Endothelial cell of umbilical vein (primary cell): Measurements from ENCODE around the gene MBD5. TPM values are rescaled to one million over a fixed set of nuclear protein-coding genes. Genes with fewer than 3 reads are reported as not detected.

Source experiments
- BruUV-seq: library from RNA; stranded (reverse); fragments of 400-500 nt; replicated peaks from 2 replicates; lab custom pipeline; 2021; lab: Mats Ljungman, UMichigan
- CTCF ChIA-PET: fragments of 300-600, 350-600 bp; sonication (Branson Sonifier 250); formaldehyde crosslinking; loops from one replicate; lab custom pipeline; 2021; ENCODE audit warnings: antibody characterized with exemption, inconsistent platforms; lab: Charles Lee
- POLR2A ChIA-PET: fragments of 300-600, 350-600 bp; sonication (Branson Sonifier 250); formaldehyde crosslinking; loops from one replicate; lab custom pipeline; 2021; ENCODE audit warnings: antibody characterized with exemption, inconsistent platforms; lab: Charles Lee
- DNase-seq: peaks from one replicate; pipeline ENCODE4 v3.0.0-alpha.2; 2011; ENCODE audit warnings: low read depth, low spot score
- FAIRE-seq: peaks from 2 replicates; lab custom pipeline; 2011; peaks lifted over from hg19 to GRCh38; lab: Jason Lieb, UNC
- H2AFZ ChIP-seq: 2 replicates; pipeline ENCODE4 v1.6.0; 2012; ENCODE audit warnings: low read depth, low read length, control low read depth, inconsistent platforms
- H3K27ac ChIP-seq: 2 replicates; pipeline ENCODE4 v1.5.1; 2011; ENCODE audit warnings: low read depth, mild to moderate bottlenecking, control low read depth, low read length, moderate library complexity; ENCODE audit not compliant: insufficient read depth
- H3K27me3 ChIP-seq, 2 experiments: 2 replicates each; pipeline versions ENCODE4 v1.6.0 to v1.6.1; 2011; ENCODE audit warnings: low read length in 2 of 2, mixed read lengths in 1 of 2; ENCODE audit not compliant: control insufficient read depth in 2 of 2, insufficient read depth in 2 of 2
- H3K36me3 ChIP-seq, 2 experiments: 2 replicates in 1 of 2; 3 replicates in 1 of 2; pipeline ENCODE4 v1.5.1; 2011; ENCODE audit warnings: low read length in 2 of 2, mild to moderate bottlenecking in 1 of 2, moderate library complexity in 1 of 2; ENCODE audit not compliant: control insufficient read depth in 2 of 2, insufficient read depth in 2 of 2; ENCODE audit errors: extremely low read depth in 1 of 2
- H3K4me1 ChIP-seq: 3 replicates; pipeline ENCODE4 v1.5.1; 2011; ENCODE audit warnings: mild to moderate bottlenecking, low read length; ENCODE audit not compliant: control insufficient read depth, insufficient read depth; ENCODE audit errors: extremely low read depth
- H3K4me2 ChIP-seq: 2 replicates; pipeline ENCODE4 v1.6.1; 2011; ENCODE audit warnings: low read length, control low read depth, mixed read lengths; ENCODE audit not compliant: insufficient read depth
- H3K4me3 ChIP-seq, 3 experiments: fragments of 200-600 bp in 1 of 3; sonication (generic), shearing (Covaris generic) in 1 of 3; replicated peaks in 1 of 3; 2 replicates each; pipeline ENCODE4 v1.5.1; 2011 to 2016; ENCODE audit warnings: control low read depth in 3 of 3, low read length in 3 of 3, mild to moderate bottlenecking in 2 of 3, inconsistent platforms in 1 of 3, low read depth in 1 of 3, moderate library complexity in 1 of 3; ENCODE audit not compliant: insufficient read depth in 1 of 3
- H3K79me2 ChIP-seq: 2 replicates; pipeline ENCODE4 v1.6.0; 2012; ENCODE audit warnings: low read length, inconsistent platforms; ENCODE audit not compliant: control insufficient read depth, insufficient read depth
- H3K9ac ChIP-seq: replicated peaks from 2 replicates; pipeline ENCODE3; 2011; ENCODE audit warnings: low read length, control low read depth; ENCODE audit not compliant: insufficient read depth; ENCODE audit errors: extremely low read depth
- H3K9me1 ChIP-seq: replicated peaks from 3 replicates; pipeline ENCODE4 v1.6.0; 2011; ENCODE audit warnings: mild to moderate bottlenecking, low read length; ENCODE audit not compliant: control insufficient read depth, insufficient read depth; ENCODE audit errors: extremely low read depth
- H3K9me3 ChIP-seq: replicated peaks from 2 replicates; pipeline ENCODE4 v1.5.1; 2012; ENCODE audit warnings: low read length, inconsistent platforms; ENCODE audit not compliant: control insufficient read depth, insufficient read depth
- H4K20me1 ChIP-seq: replicated peaks from 2 replicates; pipeline ENCODE3; 2011; ENCODE audit warnings: mild to moderate bottlenecking, low read length; ENCODE audit not compliant: control insufficient read depth, insufficient read depth; ENCODE audit errors: extremely low read depth
- EZH2 ChIP-seq: IDR thresholded peaks from 2 replicates; pipeline ENCODE4 v1.6.1; 2012; ENCODE audit warnings: borderline replicate concordance, low read depth, mild to moderate bottlenecking, moderate library complexity, low read length, inconsistent platforms; ENCODE audit not compliant: severe bottlenecking
- FOS ChIP-seq: IDR thresholded peaks from 2 replicates; pipeline ENCODE4 v1.6.1; 2011; ENCODE audit warnings: mild to moderate bottlenecking, low read length, moderate library complexity, borderline replicate concordance; ENCODE audit not compliant: insufficient read depth
- JUN ChIP-seq: IDR thresholded peaks from 2 replicates; pipeline ENCODE4 v1.6.1; 2011; ENCODE audit warnings: borderline replicate concordance, low read depth; ENCODE audit not compliant: insufficient read length, insufficient read depth
- POLR2A ChIP-seq: IDR thresholded peaks from 2 replicates; pipeline ENCODE4 v1.6.1; 2012; ENCODE audit warnings: low read depth, mild to moderate bottlenecking, control low read depth, low read length
- POLR2AphosphoS5 ChIP-seq: IDR thresholded peaks from 2 replicates; pipeline ENCODE4 v1.6.1; 2012; ENCODE audit warnings: low read depth, mild to moderate bottlenecking, control low read depth, low read length, moderate library complexity; ENCODE audit not compliant: insufficient read depth
- dilution Hi-C: fragments of 300-500 bp; cut with MboI; formaldehyde crosslinking; loops from one replicate; pipeline ENCODE4 v1.15.0; 2019; ENCODE audit warnings: low sequenced_read_pairs; ENCODE audit not compliant: extremely low pct_ligation_motif_present
- intact Hi-C: fragments of 100-400 bp; cut with micrococcal nuclease; formaldehyde crosslinking; loops from one replicate; pipeline ENCODE4 v1.10.0; 2022
- polyA plus RNA-seq, 4 experiments: library from polyadenylated mRNA; depleted of rRNA in 3 of 4; stranded (reverse) in 3 of 4; unstranded in 1 of 4; fragments of >200 nt; gene quantifications; 2 replicates each; pipeline versions ENCODE4 v1.2.1 to v1.2.3, GENCODE V29; 2011 to 2012; ENCODE audit warnings: missing spikeins in 1 of 4
- total RNA-seq: library from RNA; stranded (reverse); gene quantifications from 2 replicates; pipeline ENCODE4 v1.2.3, GENCODE V29; 2021
- TF ChIP-seq, protein P1 (sequence below): IDR thresholded peaks from 2 replicates; pipeline ENCODE4 v1.6.1; 2011; ENCODE audit not compliant: insufficient read depth, insufficient read length
- TF ChIP-seq, protein P2 (sequence below), 2 donors: IDR thresholded peaks; 1 replicate in 1 of 2; 2 replicates in 1 of 2; pipeline ENCODE4 v1.5.1; 2011; ENCODE audit warnings: low read length in 2 of 2, mild to moderate bottlenecking in 2 of 2, moderate library complexity in 2 of 2, control low read depth in 1 of 2, inconsistent platforms in 1 of 2, low read depth in 1 of 2; ENCODE audit not compliant: insufficient read depth in 1 of 2; ENCODE audit errors: extremely low read depth in 1 of 2

MBD5 gene
- total and polyA plus RNA-seq, 2 donors (not counting 3 experiments of a cell fraction or from before 2014, with no cell fraction given), result 11.3 to 37.0 TPM

DNA sequence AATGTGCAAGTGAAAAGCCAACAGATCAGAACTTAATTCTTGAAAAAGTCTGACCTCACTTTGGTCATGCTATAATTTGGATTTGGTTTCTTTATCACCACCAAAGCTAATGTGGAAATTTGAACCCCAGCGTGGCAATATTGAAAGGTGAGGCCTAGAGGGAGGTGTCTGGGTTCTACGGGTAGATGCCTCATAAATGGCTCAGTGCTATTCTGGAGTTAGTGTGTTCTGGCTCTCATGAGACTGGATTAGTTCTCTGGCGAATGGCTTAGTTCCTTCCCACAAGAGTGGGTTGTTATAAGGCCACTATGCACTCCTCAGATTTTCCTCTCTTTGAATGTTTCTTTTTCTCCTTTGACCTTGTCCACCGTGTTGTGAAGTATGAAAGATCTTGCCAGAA, 22.7 kb upstream of the MBD5 start:
- no peaks in the 10 kb centered on the region for H3K9me1 ChIP-seq
- no peak overlapping the region for H3K4me3 ChIP-seq
- TF ChIP-seq, protein P1, sequence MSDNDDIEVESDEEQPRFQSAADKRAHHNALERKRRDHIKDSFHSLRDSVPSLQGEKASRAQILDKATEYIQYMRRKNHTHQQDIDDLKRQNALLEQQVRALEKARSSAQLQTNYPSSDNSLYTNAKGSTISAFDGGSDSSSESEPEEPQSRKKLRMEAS, result no peak
- TF ChIP-seq POLR2AphosphoS5, result no peak
- no peak for TF ChIP-seq JUN
- TF ChIP-seq EZH2, result no peak
- no peak for TF ChIP-seq FOS
- TF ChIP-seq, protein P2, sequence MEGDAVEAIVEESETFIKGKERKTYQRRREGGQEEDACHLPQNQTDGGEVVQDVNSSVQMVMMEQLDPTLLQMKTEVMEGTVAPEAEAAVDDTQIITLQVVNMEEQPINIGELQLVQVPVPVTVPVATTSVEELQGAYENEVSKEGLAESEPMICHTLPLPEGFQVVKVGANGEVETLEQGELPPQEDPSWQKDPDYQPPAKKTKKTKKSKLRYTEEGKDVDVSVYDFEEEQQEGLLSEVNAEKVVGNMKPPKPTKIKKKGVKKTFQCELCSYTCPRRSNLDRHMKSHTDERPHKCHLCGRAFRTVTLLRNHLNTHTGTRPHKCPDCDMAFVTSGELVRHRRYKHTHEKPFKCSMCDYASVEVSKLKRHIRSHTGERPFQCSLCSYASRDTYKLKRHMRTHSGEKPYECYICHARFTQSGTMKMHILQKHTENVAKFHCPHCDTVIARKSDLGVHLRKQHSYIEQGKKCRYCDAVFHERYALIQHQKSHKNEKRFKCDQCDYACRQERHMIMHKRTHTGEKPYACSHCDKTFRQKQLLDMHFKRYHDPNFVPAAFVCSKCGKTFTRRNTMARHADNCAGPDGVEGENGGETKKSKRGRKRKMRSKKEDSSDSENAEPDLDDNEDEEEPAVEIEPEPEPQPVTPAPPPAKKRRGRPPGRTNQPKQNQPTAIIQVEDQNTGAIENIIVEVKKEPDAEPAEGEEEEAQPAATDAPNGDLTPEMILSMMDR (IDR thresholded peaks at IDR 0.05; ENCODE audit: extremely low read depth in 1 of 2, insufficient read depth in 1 of 2, low read depth in 1 of 2, low read length in 2 of 2), result no peak
- no peak for TF ChIP-seq POLR2A
- no peak overlapping the region for H2AFZ ChIP-seq
- no peaks in the 10 kb centered on the region for H3K27me3 ChIP-seq
- H4K20me1 ChIP-seq, result peaks cover 4% of the 10 kb centered on the region
- H3K4me2 ChIP-seq, result no peak overlapping the region
- no TSS peak for BruUV-seq
- intact Hi-C loops, result no loop called here
- FAIRE-seq (no peak), DNase-seq (no peak)
- no peak overlapping the region for H3K9ac ChIP-seq
- no peaks in the 10 kb centered on the region for H3K9me3 ChIP-seq
- H3K27ac ChIP-seq, result no peak overlapping the region
- H3K4me1 ChIP-seq, result no peaks in the 10 kb centered on the region
- H3K36me3 ChIP-seq, result no peaks in the 10 kb centered on the region
- H3K79me2 ChIP-seq, result peaks cover 15% of the 10 kb centered on the region
- CTCF ChIA-PET, result interaction anchor here (1.4 to 2.0 kb wide), 2 partner anchors 9 to 511 kb away, joined by 5 to 14 read pairs; no protein-coding TSS in a partner anchor
- dilution Hi-C loops, result no loop called here
- POLR2A ChIA-PET, result no interaction called here
